Endodermal cell (in vitro differentiated cells): ENCODE measurements around the gene ATP7A. TPM values are rescaled to one million over a fixed set of nuclear protein-coding genes. Genes with fewer than 3 reads are reported as not detected.

ENCODE experiments used
- DNase-seq: peaks from one replicate; pipeline ENCODE4 v3.0.0-alpha.2; 2017
- H3K27ac ChIP-seq: 2 replicates; pipeline ENCODE4 v1.5.1; 2013; ENCODE audit warnings: mild to moderate bottlenecking, low read depth, low read length, moderate library complexity
- H3K27me3 ChIP-seq: 2 replicates; pipeline ENCODE4 v1.6.1; 2013; ENCODE audit warnings: mild to moderate bottlenecking, low read length, moderate library complexity; ENCODE audit not compliant: insufficient read depth, control insufficient read depth, poor library complexity, severe bottlenecking
- H3K36me3 ChIP-seq: 2 replicates; pipeline ENCODE4 v1.7.0; 2013; ENCODE audit warnings: mild to moderate bottlenecking, low read length, moderate library complexity; ENCODE audit not compliant: control insufficient read depth, insufficient read depth
- H3K4me1 ChIP-seq: one replicate; pipeline ENCODE4 v1.7.0; 2013; ENCODE audit warnings: low read length; ENCODE audit not compliant: control insufficient read depth, insufficient read depth
- H3K4me3 ChIP-seq: 2 replicates; pipeline ENCODE4 v1.5.1; 2013; ENCODE audit warnings: mild to moderate bottlenecking, low read length, moderate library complexity
- H3K9ac ChIP-seq: 2 replicates; pipeline ENCODE4 v1.6.1; 2013; ENCODE audit warnings: mild to moderate bottlenecking, low read length, moderate library complexity; ENCODE audit not compliant: poor library complexity, severe bottlenecking; ENCODE audit errors: extremely low read depth
- H3K9me3 ChIP-seq: 2 replicates; pipeline ENCODE4 v1.6.1; 2013; ENCODE audit warnings: mild to moderate bottlenecking, low read length, moderate library complexity; ENCODE audit not compliant: control insufficient read depth
- H3K27ac Mint-ChIP-seq: 2 replicates; pipeline ENCODE4 v1.8.0; 2020; ENCODE audit warnings: mixed read lengths
- H3K27me3 Mint-ChIP-seq: 2 replicates; pipeline ENCODE4 v1.8.0; 2021; ENCODE audit warnings: mild to moderate bottlenecking, mixed read lengths; ENCODE audit not compliant: insufficient read depth
- H3K36me3 Mint-ChIP-seq: 2 replicates; pipeline ENCODE4 v1.8.0; 2020; ENCODE audit warnings: low read depth, mixed read lengths
- H3K4me1 Mint-ChIP-seq: 2 replicates; pipeline ENCODE4 v1.8.0; 2020; ENCODE audit warnings: mixed read lengths
- H3K4me3 Mint-ChIP-seq: 2 replicates; pipeline ENCODE4 v1.8.0; 2020; ENCODE audit warnings: mild to moderate bottlenecking, moderate library complexity, mixed read lengths
- H3K9me3 Mint-ChIP-seq: 2 replicates; pipeline ENCODE4 v1.8.0; 2020; ENCODE audit warnings: mild to moderate bottlenecking, mixed read lengths
- CTCF ChIP-seq: fragments of 200-600 bp; sonication (generic); conservative IDR thresholded peaks from 2 replicates; pipeline ENCODE4 v1.5.0; 2021; ENCODE audit warnings: antibody characterized with exemption, mild to moderate bottlenecking
- WGBS, 2 experiments: methylation state at CpG; one replicate each; pipeline versions ENCODE4 v1.1.5 to v1.1.7; 2013; ENCODE audit warnings: missing lambda C conversion rate in 2 of 2, mixed read lengths in 1 of 2; ENCODE audit not compliant: insufficient coverage in 1 of 2, insufficient read length in 1 of 2; 5-methylcytosine and 5-hydroxymethylcytosine counted together
- total RNA-seq, 2 donors: library from RNA; stranded (reverse); fragmentation: NEBNext Ultra II Directional in 1 of 2; extraction: Animal tissue kit (Norgen Biotek cat#: 25700) in 1 of 2; gene quantifications; 2 replicates in 1 of 2; 3 replicates in 1 of 2; pipeline ENCODE4 v1.2.1, GENCODE V29; 2021

ATP7A gene
- total RNA-seq, 2 donors from 2014 or later, result 4.4 to 5.8 TPM

- no peak overlapping the region for H3K27ac Mint-ChIP-seq
These were observed 13.9 kb downstream of the ATP7A start for GRCh38 chrX:77924320-77924859.

GRCh38 chrX:77925764-77926163 lies 15.3 kb downstream of the ATP7A start:
- no peaks in the 10 kb centered on the region for H3K4me1 ChIP-seq
- no peaks in the 10 kb centered on the region for H3K27me3 Mint-ChIP-seq
- H3K36me3 ChIP-seq, result no peaks in the 10 kb centered on the region
- no peak for TF ChIP-seq CTCF
- no peak overlapping the region for H3K4me3 ChIP-seq
- no peak overlapping the region for H3K27ac Mint-ChIP-seq
- H3K9ac ChIP-seq, result no peak overlapping the region
- H3K9me3 ChIP-seq, result no peaks in the 10 kb centered on the region
- no peaks in the 10 kb centered on the region for H3K27me3 ChIP-seq
- no peaks in the 10 kb centered on the region for H3K36me3 Mint-ChIP-seq
- H3K4me1 Mint-ChIP-seq, result no peaks in the 10 kb centered on the region
- 90% methylated on average over 2 of the region's 3 CpGs; no CpG with 5 or more reads in 1 of the 2 experiments for WGBS, 2 experiments
- no peak overlapping the region for H3K4me3 Mint-ChIP-seq
- no peak for DNase-seq
- no peak overlapping the region for H3K27ac ChIP-seq
- peaks cover 54% of the 10 kb centered on the region for H3K9me3 Mint-ChIP-seq

More at GRCh38 chrX:77924320-77924859, 13.9 kb downstream of the ATP7A start:
- 80 to 99% methylated on average over 1 to 7 of the region's 8 CpGs for WGBS, 2 experiments
- no peak for TF ChIP-seq CTCF
- no peaks in the 10 kb centered on the region for H3K9me3 ChIP-seq
- H3K4me1 ChIP-seq, result no peaks in the 10 kb centered on the region
- no peak for DNase-seq
- no peaks in the 10 kb centered on the region for H3K27me3 Mint-ChIP-seq
- no peak overlapping the region for H3K4me3 ChIP-seq
- no peak overlapping the region for H3K9ac ChIP-seq
- no peak overlapping the region for H3K27ac ChIP-seq
- no peaks in the 10 kb centered on the region for H3K27me3 ChIP-seq
- no peaks in the 10 kb centered on the region for H3K4me1 Mint-ChIP-seq
- no peaks in the 10 kb centered on the region for H3K36me3 ChIP-seq
- peaks cover 46% of the 10 kb centered on the region for H3K9me3 Mint-ChIP-seq
- no peaks in the 10 kb centered on the region for H3K36me3 Mint-ChIP-seq
- H3K4me3 Mint-ChIP-seq, result no peak overlapping the region

- Mint-ChIP-seq H3K36me3 (peaks cover 4% of the 10 kb centered on the region), H3K27me3 (no peaks in the 10 kb centered on the region), H3K4me1 (no peaks in the 10 kb centered on the region), H3K9me3 (peaks cover 53% of the 10 kb centered on the region), H3K4me3 (no peak overlapping the region), H3K27ac (no peak overlapping the region)
- Histone ChIP-seq H3K27me3 (no peaks in the 10 kb centered on the region), H3K36me3 (no peaks in the 10 kb centered on the region), H3K9ac (no peak overlapping the region), H3K27ac (no peak overlapping the region), H3K9me3 (no peaks in the 10 kb centered on the region), H3K4me3 (no peak overlapping the region), H3K4me1 (no peaks in the 10 kb centered on the region)
- no peak for TF ChIP-seq CTCF
- DNase-seq, result no peak
- WGBS, 2 experiments, result 71 to 100% methylated on average over 1 of the region's 1 CpG
These were observed 20.1 kb downstream of the ATP7A start for GRCh38 chrX:77930581-77930980.
